Neutrophil (primary cell): ENCODE results near the gene FAT4.

ENCODE experiments used
- H3K27ac ChIP-seq: fragments of 200-600 bp; sonication (generic); 2 replicates; pipeline ENCODE4 v1.5.1; 2016; ENCODE audit warnings: mild to moderate bottlenecking, moderate library complexity
- H3K27me3 ChIP-seq: fragments of 200-600 bp; sonication (generic); 2 replicates; pipeline ENCODE4 v1.6.0; 2016; ENCODE audit warnings: mild to moderate bottlenecking
- H3K36me3 ChIP-seq: fragments of 200-600 bp; sonication (generic); 2 replicates; pipeline ENCODE4 v1.5.1; 2017
- H3K4me1 ChIP-seq, 2 experiments: fragments of 200-600 bp in 1 of 2; sonication (generic) in 1 of 2; 1 replicate in 1 of 2; 2 replicates in 1 of 2; pipeline versions ENCODE4 v1.5.1 to v1.6.1; 2013 to 2016; ENCODE audit warnings: low read depth in 1 of 2, low read length in 1 of 2, mild to moderate bottlenecking in 1 of 2, moderate library complexity in 1 of 2; ENCODE audit not compliant: control insufficient read depth in 1 of 2, insufficient read depth in 1 of 2
- H3K4me3 ChIP-seq, 2 experiments: fragments of 200-600 bp in 1 of 2; sonication (generic) in 1 of 2; 1 replicate in 1 of 2; 2 replicates in 1 of 2; pipeline ENCODE4 v1.5.1; 2013 to 2016; ENCODE audit warnings: low read depth in 1 of 2, low read length in 1 of 2, mild to moderate bottlenecking in 1 of 2, moderate library complexity in 1 of 2
- H3K9me3 ChIP-seq: fragments of 200-600 bp; sonication (generic); 2 replicates; pipeline ENCODE4 v1.5.1; 2016
- TF ChIP-seq, protein P1 (sequence below): fragments of 200-600 bp; sonication (generic); IDR thresholded peaks from 2 replicates; pipeline ENCODE4 v1.5.1; 2016; ENCODE audit warnings: antibody characterized with exemption

Gene FAT4

DNA sequence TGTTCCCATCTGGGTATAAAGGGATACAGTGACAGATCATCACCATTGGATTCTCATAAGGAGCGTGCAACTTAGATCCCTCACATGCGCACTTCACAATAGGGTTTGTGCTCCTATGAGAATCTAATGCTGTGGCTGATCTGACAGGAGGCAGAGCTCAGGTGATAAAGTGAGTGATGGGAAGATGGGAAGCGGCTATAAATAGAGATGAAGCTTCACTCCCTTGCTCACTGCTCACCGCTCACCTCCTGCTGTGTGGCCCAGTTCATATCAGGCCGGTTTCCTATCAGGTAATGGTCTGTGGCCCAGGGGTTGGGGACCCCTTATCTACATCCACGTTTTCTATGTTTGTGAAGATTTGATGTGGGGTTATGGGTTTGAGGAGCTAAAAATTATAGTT lies 43.7 kb downstream of the FAT4 start:
- Histone ChIP-seq H3K9me3 (no peaks in the 10 kb centered on the region), H3K27me3 (no peaks in the 10 kb centered on the region), H3K4me1 (no peaks in the 10 kb centered on the region), H3K36me3 (no peaks in the 10 kb centered on the region), H3K27ac (no peak overlapping the region), H3K4me3 (no peak overlapping the region)
- TF ChIP-seq, protein P1, sequence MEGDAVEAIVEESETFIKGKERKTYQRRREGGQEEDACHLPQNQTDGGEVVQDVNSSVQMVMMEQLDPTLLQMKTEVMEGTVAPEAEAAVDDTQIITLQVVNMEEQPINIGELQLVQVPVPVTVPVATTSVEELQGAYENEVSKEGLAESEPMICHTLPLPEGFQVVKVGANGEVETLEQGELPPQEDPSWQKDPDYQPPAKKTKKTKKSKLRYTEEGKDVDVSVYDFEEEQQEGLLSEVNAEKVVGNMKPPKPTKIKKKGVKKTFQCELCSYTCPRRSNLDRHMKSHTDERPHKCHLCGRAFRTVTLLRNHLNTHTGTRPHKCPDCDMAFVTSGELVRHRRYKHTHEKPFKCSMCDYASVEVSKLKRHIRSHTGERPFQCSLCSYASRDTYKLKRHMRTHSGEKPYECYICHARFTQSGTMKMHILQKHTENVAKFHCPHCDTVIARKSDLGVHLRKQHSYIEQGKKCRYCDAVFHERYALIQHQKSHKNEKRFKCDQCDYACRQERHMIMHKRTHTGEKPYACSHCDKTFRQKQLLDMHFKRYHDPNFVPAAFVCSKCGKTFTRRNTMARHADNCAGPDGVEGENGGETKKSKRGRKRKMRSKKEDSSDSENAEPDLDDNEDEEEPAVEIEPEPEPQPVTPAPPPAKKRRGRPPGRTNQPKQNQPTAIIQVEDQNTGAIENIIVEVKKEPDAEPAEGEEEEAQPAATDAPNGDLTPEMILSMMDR: no peak

DNA sequence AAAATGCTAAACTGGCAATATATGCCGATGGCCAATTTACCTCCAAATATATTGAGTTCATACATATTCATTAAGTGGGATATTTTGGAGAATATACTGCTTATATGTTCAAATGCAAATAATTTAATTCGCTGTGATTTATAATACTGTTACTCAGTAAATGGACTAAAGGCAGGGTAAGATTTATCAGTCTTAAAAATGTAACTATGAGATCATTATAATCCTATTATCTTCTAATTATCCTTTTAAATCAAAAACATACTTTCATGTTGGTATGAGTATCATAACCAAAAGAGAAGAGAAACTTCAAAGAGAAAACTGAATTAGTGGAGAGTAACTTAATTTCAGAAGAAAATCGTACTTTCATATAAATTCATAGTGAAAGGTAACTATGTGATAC lies 44.6 kb downstream of the FAT4 start:
- H3K27me3 ChIP-seq: no peaks in the 10 kb centered on the region
- no peaks in the 10 kb centered on the region for H3K36me3 ChIP-seq
- H3K9me3 ChIP-seq: no peaks in the 10 kb centered on the region
- no peak overlapping the region for H3K4me3 ChIP-seq
- TF ChIP-seq, protein P1: no peak
- no peak overlapping the region for H3K27ac ChIP-seq
- H3K4me1 ChIP-seq: no peaks in the 10 kb centered on the region

DNA sequence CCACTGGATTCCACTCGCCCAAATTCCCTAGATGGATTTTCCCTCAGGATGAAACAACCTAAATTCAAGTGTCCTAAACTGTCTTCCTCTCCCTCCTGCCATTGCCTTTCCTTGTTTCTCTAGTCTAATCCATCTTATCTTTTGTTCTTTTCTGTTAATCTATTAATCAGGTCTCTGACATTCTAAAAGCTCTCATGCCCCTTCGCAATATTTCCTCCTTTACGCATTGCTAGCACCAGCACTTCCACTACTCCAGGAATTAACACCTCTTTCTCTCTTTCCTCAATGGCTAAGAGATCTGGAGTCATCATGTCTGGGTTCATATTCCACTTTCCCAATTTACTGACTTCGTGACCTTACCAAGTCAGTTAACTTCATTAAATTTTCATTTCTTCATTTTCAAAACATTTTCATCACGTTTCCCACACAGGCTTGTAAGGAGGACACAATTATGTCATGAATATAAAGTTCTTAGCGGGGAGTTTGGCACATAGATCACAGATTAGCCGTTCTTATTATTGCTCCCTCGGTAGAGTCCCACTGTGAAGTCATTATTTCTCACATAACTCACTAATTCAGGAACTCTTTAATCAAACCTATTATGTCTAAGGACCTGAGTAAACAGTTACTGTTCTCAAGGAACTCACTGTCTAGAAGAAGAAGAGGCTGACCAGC lies 45.3 kb downstream of the FAT4 start:
- TF ChIP-seq, protein P1: no peak
- H3K36me3 ChIP-seq: no peaks in the 10 kb centered on the region
- no peaks in the 10 kb centered on the region for H3K27me3 ChIP-seq
- no peak overlapping the region for H3K27ac ChIP-seq
- H3K4me1 ChIP-seq: no peaks in the 10 kb centered on the region
- no peaks in the 10 kb centered on the region for H3K9me3 ChIP-seq
- H3K4me3 ChIP-seq: no peak overlapping the region

DNA sequence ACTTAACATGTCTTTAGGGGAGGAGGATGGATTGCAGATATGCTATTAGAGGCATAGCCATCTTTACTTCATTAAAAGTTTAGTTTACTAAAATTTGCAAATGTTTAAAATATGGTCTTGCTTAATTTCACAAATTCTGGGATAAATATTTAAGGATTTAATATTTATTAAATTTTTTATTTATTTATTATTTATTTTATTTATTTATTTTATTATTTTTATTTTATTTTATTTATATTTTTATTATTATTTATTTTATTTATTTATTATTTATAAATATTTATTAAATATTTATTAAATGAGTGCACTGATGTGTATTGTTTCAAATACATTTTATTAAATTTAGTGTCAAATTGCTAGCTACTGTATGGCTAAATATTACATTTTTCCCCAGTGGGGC lies 46.0 kb downstream of the FAT4 start:
- no peaks in the 10 kb centered on the region for H3K36me3 ChIP-seq
- H3K9me3 ChIP-seq: no peaks in the 10 kb centered on the region
- no peak overlapping the region for H3K4me3 ChIP-seq
- no peaks in the 10 kb centered on the region for H3K4me1 ChIP-seq
- H3K27ac ChIP-seq: no peak overlapping the region
- TF ChIP-seq, protein P1: no peak
- H3K27me3 ChIP-seq: no peaks in the 10 kb centered on the region
